GM21717 (cell line): ENCODE measurements around the gene AUTS2.
"Not testable (repeated sequence)": the region's sequence is repeated elsewhere in the genome, so short reads cannot be mapped to it uniquely, and the experiment has no call there.

ENCODE experiments used
- ATAC-seq: cut with Tn5 transposase; IDR thresholded peaks from one replicate; pipeline ENCODE4 v1.9.1; 2021; ENCODE audit warnings: mild to moderate bottlenecking, moderate library complexity; ENCODE audit not compliant: unreplicated experiment

Gene AUTS2

DNA sequence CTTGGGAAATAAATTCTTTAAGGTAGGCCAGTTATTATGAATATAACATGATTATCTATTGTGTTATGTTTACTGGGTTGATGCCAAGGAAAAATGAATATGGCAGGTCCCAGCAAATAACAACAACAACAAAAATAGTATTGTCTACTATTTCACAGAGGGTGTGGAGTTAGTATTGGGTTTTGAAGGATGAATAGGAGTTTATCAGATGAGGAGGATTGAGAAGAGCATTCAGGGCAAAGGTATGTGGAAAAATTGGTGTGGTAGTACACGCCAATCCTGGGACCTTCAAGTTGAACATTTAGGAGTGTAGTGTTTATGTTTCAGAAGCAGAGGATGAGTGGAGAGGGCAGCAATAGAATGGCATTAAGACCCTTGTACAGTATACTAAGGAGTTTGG is 671.9 kb downstream of the AUTS2 start:
- no peak for ATAC-seq

DNA sequence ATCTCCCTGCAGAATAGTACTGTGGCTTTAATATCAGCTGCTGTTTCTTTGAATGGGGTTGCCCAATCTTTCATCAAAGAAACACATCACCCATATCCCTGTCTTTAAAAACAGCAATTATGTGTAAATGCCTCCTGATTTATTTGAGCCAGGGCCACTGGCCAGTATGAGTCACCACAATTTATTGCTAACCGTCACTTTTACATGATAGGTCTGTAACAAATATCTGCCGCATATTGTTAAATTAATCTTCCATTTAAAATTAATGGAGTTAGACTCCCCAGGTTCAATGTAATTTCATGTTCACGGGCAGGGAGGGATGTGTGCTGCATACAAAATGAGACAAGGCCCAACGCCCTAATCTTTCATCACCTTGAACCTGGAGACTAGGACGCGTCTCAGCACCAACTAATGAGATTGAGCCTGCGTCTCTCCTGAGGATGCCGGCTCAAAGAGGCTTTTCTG is 673.4 kb downstream of the AUTS2 start:
- no peak for ATAC-seq

- ATAC-seq: not testable (repeated sequence)
Observed at GRCh38 chr7:70275570-70275969, 677.3 kb downstream of the AUTS2 start.

- ATAC-seq: no peak
Observed at GRCh38 chr7:70285187-70285586, 686.9 kb downstream of the AUTS2 start.

DNA sequence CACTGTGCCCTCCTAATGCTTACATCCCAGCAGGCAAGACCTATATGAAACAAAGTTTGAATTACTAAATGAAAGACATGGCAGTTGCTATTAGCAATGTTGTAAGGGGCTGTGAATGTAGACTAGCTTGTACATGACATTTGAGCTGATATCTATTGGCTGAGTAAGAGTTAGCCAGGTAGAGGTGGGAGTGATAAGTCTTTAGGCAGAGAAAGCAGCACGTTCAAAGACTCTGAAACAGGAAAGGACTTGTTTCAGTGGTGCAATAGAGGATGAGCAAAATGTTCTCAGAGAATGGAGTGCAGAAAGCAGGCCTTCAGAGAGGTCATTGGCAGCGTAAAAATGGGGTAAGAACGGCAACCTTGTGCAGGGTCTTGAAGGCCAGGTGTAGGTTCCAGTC is 687.6 kb downstream of the AUTS2 start:
- no peak for ATAC-seq

GRCh38 chr7:70288781-70289456 is 690.6 kb downstream of the AUTS2 start:
- ATAC-seq: no peak

DNA sequence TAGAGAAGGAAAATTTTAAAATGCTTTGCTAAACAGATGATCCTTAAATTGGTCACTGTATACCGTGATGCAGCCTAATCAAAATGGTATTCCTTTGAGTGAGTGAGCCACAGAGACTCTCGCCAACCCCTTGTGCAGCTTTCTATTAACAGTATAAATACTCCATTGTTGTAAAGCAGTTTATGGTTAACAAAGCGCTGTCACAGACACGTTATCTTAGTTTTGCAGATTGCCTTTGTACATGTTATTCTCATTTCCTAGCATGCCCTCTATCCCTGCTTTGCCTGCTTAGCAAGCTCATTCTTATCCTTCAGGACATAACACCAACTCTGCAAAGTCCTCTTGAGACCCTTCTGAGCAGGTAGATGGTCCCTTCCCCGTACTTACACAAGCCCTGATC is 694.4 kb downstream of the AUTS2 start:
- ATAC-seq: no peak

GRCh38 chr7:70294211-70294911 is 696.1 kb downstream of the AUTS2 start:
- ATAC-seq: no peak

GRCh38 chr7:70298780-70299471 is 700.7 kb downstream of the AUTS2 start:
- ATAC-seq: no peak

GRCh38 chr7:70299472-70299807 is 701.2 kb downstream of the AUTS2 start:
- no peak for ATAC-seq

DNA sequence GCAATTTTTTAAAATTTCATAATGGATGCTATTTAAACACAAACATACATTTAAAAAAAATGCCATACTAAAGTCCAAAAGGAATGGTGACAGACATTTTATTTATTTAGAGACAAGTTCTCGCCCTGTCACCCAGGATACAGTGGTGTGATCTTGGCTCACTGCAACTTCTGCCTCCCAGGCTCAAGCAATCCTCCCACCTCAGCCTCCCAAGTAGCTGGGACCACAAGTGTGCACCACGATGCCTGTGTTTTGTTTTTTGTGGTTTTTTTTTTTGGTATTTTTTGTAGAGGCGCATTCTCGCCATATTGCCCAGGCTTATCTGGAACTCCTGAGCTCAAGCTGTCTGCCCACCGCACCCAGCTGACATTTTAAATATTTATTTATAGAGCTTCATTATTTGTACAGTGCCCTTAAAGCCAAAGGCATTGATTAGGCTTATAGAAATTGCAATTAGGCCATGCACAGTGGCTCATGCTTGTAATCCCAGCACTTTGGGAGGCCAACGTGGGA is 703.5 kb downstream of the AUTS2 start:
- ATAC-seq: no peak

- ATAC-seq: no peak
Observed at GRCh38 chr7:70303309-70303708, 705.0 kb downstream of the AUTS2 start.

DNA sequence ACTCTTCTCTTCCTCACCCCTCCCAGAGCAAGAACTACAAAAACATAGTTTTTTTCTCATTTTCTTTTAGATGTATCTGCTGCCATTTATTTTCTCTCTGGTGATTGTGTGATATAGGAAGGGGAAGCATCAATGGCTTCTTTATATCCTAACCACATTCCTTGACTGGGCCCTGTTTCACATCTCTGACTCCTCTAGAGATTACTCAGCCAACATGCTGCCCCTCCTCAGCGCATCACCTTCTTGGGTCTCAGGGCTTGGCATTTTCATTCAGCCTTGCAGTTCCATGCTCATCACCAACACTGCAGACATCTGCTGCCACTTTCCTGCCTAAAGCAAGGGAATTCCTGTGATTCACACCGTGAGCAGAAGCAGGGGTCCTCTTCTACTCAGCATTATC is 705.5 kb downstream of the AUTS2 start:
- no peak for ATAC-seq

DNA sequence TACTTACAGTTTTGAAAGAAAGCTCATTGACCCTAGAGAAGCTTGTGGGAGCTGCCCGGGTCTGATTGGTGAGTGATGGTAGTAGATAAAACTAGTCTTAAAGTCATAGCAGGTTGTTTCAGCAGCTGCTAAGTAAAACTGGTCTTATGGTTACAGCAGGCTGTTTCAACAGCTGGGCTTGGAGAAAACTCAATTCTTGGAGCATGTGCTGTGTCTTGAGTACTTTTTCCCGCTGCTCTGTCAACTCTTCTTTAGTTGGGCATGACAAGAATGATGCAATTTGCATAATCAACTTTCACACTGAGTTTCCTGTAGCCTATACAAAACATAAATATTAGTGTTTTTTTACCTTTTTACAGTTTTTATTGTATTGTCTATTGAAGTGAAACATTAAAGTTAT is 707.9 kb downstream of the AUTS2 start:
- no peak for ATAC-seq

GRCh38 chr7:70307544-70308106 is 709.4 kb downstream of the AUTS2 start:
- no peak for ATAC-seq

DNA sequence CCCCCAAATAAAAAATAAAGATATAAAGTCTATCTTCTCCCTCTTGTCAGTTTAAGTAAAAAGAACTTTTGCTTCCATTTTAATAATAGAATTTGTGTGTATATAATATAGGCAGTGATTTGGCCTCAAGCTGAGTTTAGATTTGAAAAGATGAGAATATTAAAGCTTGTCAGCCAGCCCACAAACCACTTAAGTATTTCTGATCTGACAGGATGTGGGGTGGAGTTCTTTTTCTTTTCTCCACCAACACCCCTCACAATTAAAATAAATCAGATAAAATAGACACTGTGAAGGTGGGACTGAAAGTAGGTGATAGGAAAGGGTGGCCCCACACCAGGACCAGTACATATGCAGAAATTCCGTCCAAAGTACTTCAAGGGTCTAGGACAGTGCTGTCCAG is 714.1 kb downstream of the AUTS2 start:
- no peak for ATAC-seq

DNA sequence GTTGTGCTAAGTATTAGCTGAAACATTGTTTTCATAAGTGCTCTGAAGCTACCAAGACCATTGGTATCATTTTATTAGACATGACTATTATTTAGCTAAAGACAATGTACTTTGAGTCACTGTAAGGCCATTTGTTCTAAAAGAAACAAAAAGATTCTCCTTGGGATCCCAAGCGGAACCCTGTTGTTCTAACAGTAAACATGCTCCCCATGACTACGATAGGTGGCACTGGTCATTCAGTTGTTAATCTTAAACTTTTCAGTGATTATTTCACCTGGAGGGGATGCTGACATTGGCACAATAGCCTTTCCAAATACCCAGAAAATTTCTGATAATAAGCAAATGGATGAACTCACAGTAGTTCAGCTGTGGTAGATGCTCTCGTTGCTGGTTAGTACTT is 715.0 kb downstream of the AUTS2 start:
- ATAC-seq: no peak

GRCh38 chr7:70313687-70314086 is 715.4 kb downstream of the AUTS2 start:
- ATAC-seq: no peak

GRCh38 chr7:70314221-70314620 is 715.9 kb downstream of the AUTS2 start:
- ATAC-seq: no peak

- ATAC-seq: no peak
Observed at GRCh38 chr7:70316745-70317144, 718.5 kb downstream of the AUTS2 start.

DNA sequence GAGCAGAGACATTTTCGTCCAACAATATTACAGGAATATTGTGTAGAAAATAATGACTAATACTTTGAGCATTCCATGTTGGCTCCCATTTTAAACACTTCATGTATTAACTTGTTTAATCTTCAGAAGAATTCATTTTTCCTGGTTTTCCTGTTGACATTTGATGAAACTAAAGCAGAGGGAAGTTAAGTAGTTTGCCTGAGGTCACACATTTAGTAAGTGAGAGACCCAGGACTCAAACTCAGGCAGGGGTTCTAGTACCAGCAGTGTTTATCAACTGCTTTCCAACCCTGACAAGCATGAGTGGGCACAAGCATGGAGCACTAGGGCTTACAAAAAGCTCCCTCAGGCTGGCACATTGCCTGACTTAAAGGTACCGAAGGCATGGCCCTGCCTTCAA is 719.1 kb downstream of the AUTS2 start:
- no peak for ATAC-seq

- no peak for ATAC-seq
Observed at GRCh38 chr7:70318511-70318910, 720.2 kb downstream of the AUTS2 start.
